WTC11 (cell line): Measurements from ENCODE around the gene SLC2A9. TPM values are rescaled to one million over a fixed set of nuclear protein-coding genes. Genes with fewer than 3 reads are reported as not detected.

Experiments
- ATAC-seq: fragments of 200-7000 bp; cut with Tn5 transposase; 2 replicates; pipeline ENCODE4 v1.10.0; 2021; ENCODE audit warnings: mild to moderate bottlenecking, moderate library complexity
- CTCF ChIA-PET: fragments of 300-600 bp; sonication (Branson Sonifier 250); formaldehyde crosslinking; loops from one replicate; lab custom pipeline; 2021; ENCODE audit warnings: antibody characterized with exemption; lab: Charles Lee
- POLR2A ChIA-PET: fragments of 350-600 bp; sonication (Branson Sonifier 250); formaldehyde crosslinking; loops from one replicate; lab custom pipeline; 2021; ENCODE audit warnings: antibody characterized with exemption; lab: Charles Lee
- DNase-seq: peaks from one replicate; pipeline ENCODE4 v3.0.0; 2021; ENCODE audit warnings: low spot score
- H3K27ac Mint-ChIP-seq: 2 replicates; pipeline ENCODE4 v1.8.0; 2021; ENCODE audit warnings: mixed read lengths
- H3K27me3 Mint-ChIP-seq: 2 replicates; pipeline ENCODE4 v1.8.0; 2021; ENCODE audit warnings: low read depth, mild to moderate bottlenecking, moderate library complexity, mixed read lengths
- H3K36me3 Mint-ChIP-seq: 2 replicates; pipeline ENCODE4 v1.8.0; 2021; ENCODE audit warnings: mixed read lengths
- H3K4me1 Mint-ChIP-seq: 2 replicates; pipeline ENCODE4 v1.8.0; 2022; ENCODE audit warnings: mixed read lengths
- H3K4me3 Mint-ChIP-seq: 2 replicates; pipeline ENCODE4 v1.8.0; 2021; ENCODE audit warnings: mild to moderate bottlenecking, moderate library complexity, mixed read lengths
- H3K9me3 Mint-ChIP-seq: 2 replicates; pipeline ENCODE4 v1.8.0; 2021; ENCODE audit warnings: mixed read lengths
- AR ChIP-seq: fragments of 250-450 bp; sonication (Bioruptor Pico); IDR thresholded peaks from 2 replicates; pipeline ENCODE4 v1.9.0; 2021; ENCODE audit warnings: mild to moderate bottlenecking
- ATF1 ChIP-seq: sonication (generic); formaldehyde crosslinking; IDR thresholded peaks from 2 replicates; pipeline ENCODE4 v1.8.1; 2023; ENCODE audit warnings: mild to moderate bottlenecking, moderate library complexity, missing genetic modification reagents
- ATF3 ChIP-seq: sonication (generic); formaldehyde crosslinking; conservative IDR thresholded peaks from 2 replicates; pipeline ENCODE4 v1.8.1; 2022; ENCODE audit warnings: mild to moderate bottlenecking, missing genetic modification reagents
- CREM ChIP-seq: sonication (generic); formaldehyde crosslinking; IDR thresholded peaks from 2 replicates; pipeline ENCODE4 v1.8.1; 2022; ENCODE audit warnings: mild to moderate bottlenecking, missing genetic modification reagents, moderate library complexity
- ETV6 ChIP-seq: sonication (generic); formaldehyde crosslinking; IDR thresholded peaks from 2 replicates; pipeline ENCODE4 v1.8.1; 2022; ENCODE audit warnings: mild to moderate bottlenecking, missing genetic modification reagents
- FOXP1 ChIP-seq: sonication (generic); formaldehyde crosslinking; IDR thresholded peaks from 2 replicates; pipeline ENCODE4 v1.8.0; 2022; ENCODE audit warnings: missing genetic modification reagents, mild to moderate bottlenecking, moderate library complexity, borderline replicate concordance
- GABPB1 ChIP-seq: sonication (generic); formaldehyde crosslinking; IDR thresholded peaks from 2 replicates; pipeline ENCODE4 v1.8.1; 2023; ENCODE audit warnings: mild to moderate bottlenecking, missing genetic modification reagents
- HMGA2 ChIP-seq: fragments of 250-450 bp; sonication (Bioruptor Pico); IDR thresholded peaks from 2 replicates; pipeline ENCODE4 v1.4.0; 2021; ENCODE audit warnings: mild to moderate bottlenecking, moderate library complexity
- IRF2 ChIP-seq: sonication (generic); formaldehyde crosslinking; IDR thresholded peaks from 2 replicates; pipeline ENCODE4 v1.8.0; 2022; ENCODE audit warnings: low read depth, missing genetic modification reagents, borderline replicate concordance
- NFE2L1 ChIP-seq: sonication (generic); formaldehyde crosslinking; IDR thresholded peaks from 2 replicates; pipeline ENCODE4 v1.8.1; 2023; ENCODE audit warnings: missing genetic modification reagents
- NFYB ChIP-seq: sonication (generic); formaldehyde crosslinking; conservative IDR thresholded peaks from 2 replicates; pipeline ENCODE4 v1.8.0; 2022; ENCODE audit warnings: low read depth, missing genetic modification reagents
- NR1H2 ChIP-seq: sonication (generic); formaldehyde crosslinking; IDR thresholded peaks from 2 replicates; pipeline ENCODE4 v1.9.0; 2021; ENCODE audit warnings: mild to moderate bottlenecking, moderate library complexity, missing genetic modification reagents
- NR2C2 ChIP-seq: sonication (generic); formaldehyde crosslinking; IDR thresholded peaks from 2 replicates; pipeline ENCODE4 v1.8.0; 2022; ENCODE audit warnings: mild to moderate bottlenecking, missing genetic modification reagents
- SMAD3 ChIP-seq: sonication (generic); formaldehyde crosslinking; IDR thresholded peaks from 2 replicates; pipeline ENCODE4 v1.8.0; 2022; ENCODE audit warnings: missing genetic modification reagents, mild to moderate bottlenecking, borderline replicate concordance
- ZNF219 ChIP-seq: sonication (generic); formaldehyde crosslinking; IDR thresholded peaks from 2 replicates; pipeline ENCODE4 v1.8.0; 2023; ENCODE audit warnings: missing genetic modification reagents, mild to moderate bottlenecking, borderline replicate concordance
- ZNF232 ChIP-seq: sonication (generic); formaldehyde crosslinking; IDR thresholded peaks from 2 replicates; pipeline ENCODE4 v1.8.0; 2022; ENCODE audit warnings: mild to moderate bottlenecking, missing genetic modification reagents
- ZNF263 ChIP-seq: sonication (generic); formaldehyde crosslinking; IDR thresholded peaks from 2 replicates; pipeline ENCODE4 v1.8.1; 2022; ENCODE audit warnings: low read depth, mild to moderate bottlenecking, moderate library complexity, missing genetic modification reagents
- ZNF423 ChIP-seq: fragments of 250-450 bp; sonication (Bioruptor Pico); IDR thresholded peaks from 2 replicates; pipeline ENCODE4 v2.1.2; 2022; ENCODE audit warnings: mild to moderate bottlenecking, moderate library complexity
- total RNA-seq: library from RNA; stranded (reverse); gene quantifications from 3 replicates; pipeline ENCODE4 v1.2.3, GENCODE V29; 2021
- TF ChIP-seq, protein P1 (sequence below): fragments of 250-450 bp; sonication (Bioruptor Pico); IDR thresholded peaks from 2 replicates; pipeline ENCODE4 v2.1.2; 2022; ENCODE audit warnings: mild to moderate bottlenecking, moderate library complexity
- TF ChIP-seq, protein P2 (sequence below): sonication (generic); formaldehyde crosslinking; IDR thresholded peaks from 2 replicates; pipeline ENCODE4 v1.8.0; 2022; ENCODE audit warnings: mild to moderate bottlenecking, missing genetic modification reagents
- TF ChIP-seq, protein P3 (sequence below): fragments of 250-450 bp; sonication (Bioruptor Pico); IDR thresholded peaks from 2 replicates; pipeline ENCODE4 v1.9.0; 2021; ENCODE audit warnings: mild to moderate bottlenecking
- TF ChIP-seq, protein P4 (sequence below): fragments of 250-450 bp; sonication (Bioruptor Pico); IDR thresholded peaks from 2 replicates; pipeline ENCODE4 v1.9.0; 2021; ENCODE audit warnings: moderate library complexity, mild to moderate bottlenecking, inconsistent platforms, borderline replicate concordance
- TF ChIP-seq, protein P5 (sequence below): fragments of 250-450 bp; sonication (Bioruptor Pico); conservative IDR thresholded peaks from 2 replicates; pipeline ENCODE4 v1.9.0; 2021; ENCODE audit warnings: mild to moderate bottlenecking
- TF ChIP-seq, protein P6 (sequence below): sonication (generic); formaldehyde crosslinking; IDR thresholded peaks from 2 replicates; pipeline ENCODE4 v1.8.0; 2023; ENCODE audit warnings: missing genetic modification reagents, mild to moderate bottlenecking, borderline replicate concordance

The SLC2A9 gene
- total RNA-seq, 1 experiment from 2014 or later, result not detected

DNA sequence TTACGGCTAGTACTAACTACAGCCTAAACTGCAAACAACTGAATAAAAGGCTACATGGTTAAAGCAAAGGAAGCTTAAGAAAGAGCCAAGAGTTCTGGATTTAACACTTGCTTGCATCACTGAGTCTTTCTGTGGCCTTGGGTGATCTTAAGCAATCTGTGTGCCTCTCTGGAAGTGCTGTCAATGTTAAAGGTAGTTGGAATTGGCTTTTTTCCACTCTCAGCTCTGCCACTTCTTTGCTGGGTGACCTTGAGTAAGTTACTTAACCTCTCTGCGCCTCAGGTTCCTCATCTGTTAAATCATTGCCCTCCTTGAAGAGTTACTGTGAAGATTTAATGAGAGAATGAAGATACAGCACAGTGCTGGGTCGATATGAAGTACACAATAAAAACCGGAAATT lies 15.7 kb downstream of the SLC2A9 start:
- Mint-ChIP-seq H3K27ac (no peak overlapping the region), H3K4me1 (peaks cover 11% of the 10 kb centered on the region), H3K27me3 (peaks cover under 1% of the 10 kb centered on the region; the same call in 1 of the 2 replicates), H3K9me3 (peaks cover 10% of the 10 kb centered on the region), H3K4me3 (no peak overlapping the region), H3K36me3 (no peaks in the 10 kb centered on the region)
- DNase-seq, result no peak
- ATAC-seq, result no peak
- POLR2A ChIA-PET, result no interaction called here
- CTCF ChIA-PET, result no interaction called here
- TF ChIP-seq NFYB (CRISPR knock-in tag) (no peak), ATF1 (CRISPR knock-in tag) (no peak), GABPB1 (no peak), ETV6 (CRISPR knock-in tag) (no peak), FOXP1 (CRISPR knock-in tag) (no peak), NR1H2 (CRISPR knock-in tag) (no peak), CREM (CRISPR knock-in tag) (no peak), ZNF219 (CRISPR knock-in tag) (no peak), ZNF232 (CRISPR knock-in tag) (no peak), HMGA2 (CRISPR knock-in tag) (no peak), NR2C2 (no peak), NFE2L1 (CRISPR knock-in tag) (no peak)
- TF ChIP-seq, protein P1, sequence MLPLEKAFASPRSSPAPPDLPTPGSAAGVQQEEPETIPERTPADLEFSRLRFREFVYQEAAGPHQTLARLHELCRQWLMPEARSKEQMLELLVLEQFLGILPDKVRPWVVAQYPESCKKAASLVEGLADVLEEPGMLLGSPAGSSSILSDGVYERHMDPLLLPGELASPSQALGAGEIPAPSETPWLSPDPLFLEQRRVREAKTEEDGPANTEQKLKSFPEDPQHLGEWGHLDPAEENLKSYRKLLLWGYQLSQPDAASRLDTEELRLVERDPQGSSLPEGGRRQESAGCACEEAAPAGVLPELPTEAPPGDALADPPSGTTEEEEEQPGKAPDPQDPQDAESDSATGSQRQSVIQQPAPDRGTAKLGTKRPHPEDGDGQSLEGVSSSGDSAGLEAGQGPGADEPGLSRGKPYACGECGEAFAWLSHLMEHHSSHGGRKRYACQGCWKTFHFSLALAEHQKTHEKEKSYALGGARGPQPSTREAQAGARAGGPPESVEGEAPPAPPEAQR (CRISPR knock-in tag), result no peak
- TF ChIP-seq, protein P2, sequence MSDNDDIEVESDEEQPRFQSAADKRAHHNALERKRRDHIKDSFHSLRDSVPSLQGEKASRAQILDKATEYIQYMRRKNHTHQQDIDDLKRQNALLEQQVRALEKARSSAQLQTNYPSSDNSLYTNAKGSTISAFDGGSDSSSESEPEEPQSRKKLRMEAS, result no peak
- TF ChIP-seq, protein P3, sequence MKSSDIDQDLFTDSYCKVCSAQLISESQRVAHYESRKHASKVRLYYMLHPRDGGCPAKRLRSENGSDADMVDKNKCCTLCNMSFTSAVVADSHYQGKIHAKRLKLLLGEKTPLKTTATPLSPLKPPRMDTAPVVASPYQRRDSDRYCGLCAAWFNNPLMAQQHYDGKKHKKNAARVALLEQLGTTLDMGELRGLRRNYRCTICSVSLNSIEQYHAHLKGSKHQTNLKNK, result no peak
- TF ChIP-seq, protein P4, sequence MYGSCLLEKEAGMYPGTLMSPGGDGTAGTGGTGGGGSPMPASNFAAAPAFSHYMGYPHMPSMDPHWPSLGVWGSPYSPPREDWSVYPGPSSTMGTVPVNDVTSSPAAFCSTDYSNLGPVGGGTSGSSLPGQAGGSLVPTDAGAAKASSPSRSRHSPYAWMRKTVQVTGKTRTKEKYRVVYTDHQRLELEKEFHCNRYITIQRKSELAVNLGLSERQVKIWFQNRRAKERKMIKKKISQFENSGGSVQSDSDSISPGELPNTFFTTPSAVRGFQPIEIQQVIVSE (CRISPR knock-in tag), result no peak
- TF ChIP-seq, protein P5, sequence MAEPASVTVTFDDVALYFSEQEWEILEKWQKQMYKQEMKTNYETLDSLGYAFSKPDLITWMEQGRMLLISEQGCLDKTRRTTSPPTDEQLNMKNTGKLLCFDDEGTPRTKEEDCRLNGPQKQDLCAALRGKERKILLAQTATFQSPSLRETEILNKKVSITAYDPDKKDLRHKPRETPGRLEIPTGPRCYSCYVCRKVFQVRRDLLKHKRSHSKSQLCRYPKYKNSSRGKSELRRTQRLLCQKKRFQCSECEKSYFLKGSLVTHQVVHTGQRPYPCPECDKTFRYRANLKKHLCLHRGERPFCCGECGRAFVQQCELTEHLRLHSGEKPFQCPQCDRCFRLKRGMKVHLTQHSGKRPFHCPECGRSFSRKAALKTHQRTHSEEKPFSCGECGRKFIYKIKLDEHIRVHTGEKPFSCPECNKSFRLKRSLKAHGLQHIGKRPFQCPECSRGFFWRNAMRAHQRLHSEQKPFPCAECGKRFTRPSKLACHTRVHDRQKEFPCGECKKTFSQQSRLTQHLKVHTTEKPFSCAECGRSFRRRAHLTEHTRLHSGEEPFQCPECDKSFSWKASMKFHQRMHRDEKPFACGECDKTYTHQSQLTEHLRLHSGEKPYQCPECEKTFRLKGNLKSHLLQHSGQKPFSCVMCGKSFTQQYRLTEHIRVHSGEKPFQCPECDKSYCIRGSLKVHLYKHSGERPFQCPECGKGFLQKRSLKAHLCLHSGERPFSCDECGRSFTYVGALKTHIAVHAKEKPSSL (CRISPR knock-in tag), result no peak

- ChIA-PET CTCF (interaction anchor here (1.3 kb wide), 1 partner anchor 12 kb away, joined by 3 read pairs; no protein-coding TSS in a partner anchor), POLR2A (no interaction called here)
- Mint-ChIP-seq H3K4me3 (no peak overlapping the region), H3K27me3 (no peaks in the 10 kb centered on the region; the same call in 1 of the 2 replicates), H3K27ac (no peak overlapping the region), H3K4me1 (peaks cover 11% of the 10 kb centered on the region), H3K9me3 (peaks cover 22% of the 10 kb centered on the region), H3K36me3 (no peaks in the 10 kb centered on the region)
- DNase-seq (no peak), ATAC-seq (no peak)
- TF ChIP-seq, protein P3, result no peak
- TF ChIP-seq AR (no peak), IRF2 (CRISPR knock-in tag) (no peak), ZNF263 (CRISPR knock-in tag) (no peak), ZNF423 (CRISPR knock-in tag) (no peak), SMAD3 (no peak), ATF3 (CRISPR knock-in tag) (no peak)
- TF ChIP-seq, protein P6, sequence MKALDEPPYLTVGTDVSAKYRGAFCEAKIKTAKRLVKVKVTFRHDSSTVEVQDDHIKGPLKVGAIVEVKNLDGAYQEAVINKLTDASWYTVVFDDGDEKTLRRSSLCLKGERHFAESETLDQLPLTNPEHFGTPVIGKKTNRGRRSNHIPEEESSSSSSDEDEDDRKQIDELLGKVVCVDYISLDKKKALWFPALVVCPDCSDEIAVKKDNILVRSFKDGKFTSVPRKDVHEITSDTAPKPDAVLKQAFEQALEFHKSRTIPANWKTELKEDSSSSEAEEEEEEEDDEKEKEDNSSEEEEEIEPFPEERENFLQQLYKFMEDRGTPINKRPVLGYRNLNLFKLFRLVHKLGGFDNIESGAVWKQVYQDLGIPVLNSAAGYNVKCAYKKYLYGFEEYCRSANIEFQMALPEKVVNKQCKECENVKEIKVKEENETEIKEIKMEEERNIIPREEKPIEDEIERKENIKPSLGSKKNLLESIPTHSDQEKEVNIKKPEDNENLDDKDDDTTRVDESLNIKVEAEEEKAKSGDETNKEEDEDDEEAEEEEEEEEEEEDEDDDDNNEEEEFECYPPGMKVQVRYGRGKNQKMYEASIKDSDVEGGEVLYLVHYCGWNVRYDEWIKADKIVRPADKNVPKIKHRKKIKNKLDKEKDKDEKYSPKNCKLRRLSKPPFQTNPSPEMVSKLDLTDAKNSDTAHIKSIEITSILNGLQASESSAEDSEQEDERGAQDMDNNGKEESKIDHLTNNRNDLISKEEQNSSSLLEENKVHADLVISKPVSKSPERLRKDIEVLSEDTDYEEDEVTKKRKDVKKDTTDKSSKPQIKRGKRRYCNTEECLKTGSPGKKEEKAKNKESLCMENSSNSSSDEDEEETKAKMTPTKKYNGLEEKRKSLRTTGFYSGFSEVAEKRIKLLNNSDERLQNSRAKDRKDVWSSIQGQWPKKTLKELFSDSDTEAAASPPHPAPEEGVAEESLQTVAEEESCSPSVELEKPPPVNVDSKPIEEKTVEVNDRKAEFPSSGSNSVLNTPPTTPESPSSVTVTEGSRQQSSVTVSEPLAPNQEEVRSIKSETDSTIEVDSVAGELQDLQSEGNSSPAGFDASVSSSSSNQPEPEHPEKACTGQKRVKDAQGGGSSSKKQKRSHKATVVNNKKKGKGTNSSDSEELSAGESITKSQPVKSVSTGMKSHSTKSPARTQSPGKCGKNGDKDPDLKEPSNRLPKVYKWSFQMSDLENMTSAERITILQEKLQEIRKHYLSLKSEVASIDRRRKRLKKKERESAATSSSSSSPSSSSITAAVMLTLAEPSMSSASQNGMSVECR (CRISPR knock-in tag), result no peak
Measured at GRCh38 chr4:10003666-10004065, 17.6 kb downstream of the SLC2A9 start.
